HG03045 (cell line): ENCODE results near the gene PHF10.
"Not testable (repeated sequence)": the region's sequence is repeated elsewhere in the genome, so short reads cannot be mapped to it uniquely, and the experiment has no call there.

Experiments used
- ATAC-seq: cut with Tn5 transposase; IDR thresholded peaks from one replicate; pipeline ENCODE4 v1.9.1; 2021; ENCODE audit warnings: mild to moderate bottlenecking, moderate library complexity; ENCODE audit not compliant: unreplicated experiment

The PHF10 gene

DNA sequence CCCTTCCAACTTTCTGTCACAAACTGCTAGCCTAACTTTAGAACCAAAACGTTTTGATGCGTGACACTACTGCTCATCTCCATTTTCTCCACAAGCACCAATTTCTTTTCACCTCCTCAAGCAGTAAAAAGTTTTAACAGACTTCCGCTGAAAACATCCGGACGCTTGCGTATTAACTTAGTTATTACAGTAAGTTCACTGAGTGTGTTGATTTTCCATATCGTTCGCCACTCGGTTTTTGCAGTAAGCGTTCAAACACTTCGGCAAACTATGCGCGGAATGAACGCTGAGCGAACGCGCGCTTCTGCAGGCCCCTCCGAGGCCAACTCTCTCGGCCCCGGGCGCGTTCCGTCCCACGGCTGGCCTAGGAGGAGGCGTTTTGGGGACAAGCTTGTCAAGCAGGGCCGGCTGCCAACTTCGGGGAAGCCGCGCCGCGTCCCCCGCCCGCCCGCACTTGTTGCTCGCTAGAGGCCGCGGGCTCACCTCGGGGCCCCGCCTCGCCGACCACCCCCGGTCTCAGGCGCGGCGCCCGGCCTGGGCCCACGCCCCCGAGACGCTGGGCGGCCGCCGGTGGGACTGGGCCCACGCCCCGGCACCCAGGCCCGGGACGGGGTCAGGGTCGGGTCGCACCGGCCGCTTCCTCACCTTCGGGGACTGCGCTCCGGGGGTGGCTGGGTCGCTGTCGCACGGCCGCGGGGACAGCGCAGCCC, 945 bp downstream of the PHF10 start:
- peak; percentile 41 for ATAC-seq

DNA sequence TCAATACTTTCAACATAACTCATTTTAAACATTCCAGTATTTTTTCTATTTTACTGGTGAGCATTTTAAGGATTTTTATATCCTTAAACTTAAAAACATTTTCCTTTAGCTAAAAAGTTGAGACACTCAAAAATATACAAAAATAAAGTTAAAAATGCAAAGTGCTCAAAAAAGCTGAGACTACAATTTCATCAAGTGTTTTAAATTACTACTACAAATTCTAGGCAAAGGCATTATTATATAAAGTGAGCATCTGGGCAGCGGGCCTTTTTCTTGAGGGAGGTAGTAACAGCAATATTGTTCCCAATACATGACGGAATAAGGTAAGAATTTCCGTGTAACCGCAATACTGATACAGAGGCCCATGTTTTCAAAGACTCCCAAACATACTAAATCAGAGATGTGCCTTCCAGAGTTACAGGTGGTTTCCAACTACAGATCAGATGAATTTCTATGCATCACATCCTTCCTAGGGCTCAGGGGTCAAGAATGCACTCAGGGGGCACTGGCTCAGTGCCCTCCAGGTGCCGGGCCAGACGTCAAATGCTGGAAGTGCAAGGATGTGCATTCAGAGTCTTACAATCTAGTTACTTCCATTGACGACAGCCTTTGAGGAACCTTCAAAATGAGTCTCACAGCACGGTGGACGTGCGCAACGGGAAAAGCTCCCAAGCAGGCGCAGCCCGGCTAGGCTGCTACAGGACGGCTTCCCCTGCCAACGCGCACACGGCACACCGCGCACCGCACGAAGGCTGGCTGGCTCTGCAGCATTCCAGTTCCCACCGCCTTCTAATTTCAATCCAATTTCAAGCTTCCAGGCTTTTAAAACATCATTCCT, 1.7 kb downstream of the PHF10 start:
- ATAC-seq: peak; percentile 21

DNA sequence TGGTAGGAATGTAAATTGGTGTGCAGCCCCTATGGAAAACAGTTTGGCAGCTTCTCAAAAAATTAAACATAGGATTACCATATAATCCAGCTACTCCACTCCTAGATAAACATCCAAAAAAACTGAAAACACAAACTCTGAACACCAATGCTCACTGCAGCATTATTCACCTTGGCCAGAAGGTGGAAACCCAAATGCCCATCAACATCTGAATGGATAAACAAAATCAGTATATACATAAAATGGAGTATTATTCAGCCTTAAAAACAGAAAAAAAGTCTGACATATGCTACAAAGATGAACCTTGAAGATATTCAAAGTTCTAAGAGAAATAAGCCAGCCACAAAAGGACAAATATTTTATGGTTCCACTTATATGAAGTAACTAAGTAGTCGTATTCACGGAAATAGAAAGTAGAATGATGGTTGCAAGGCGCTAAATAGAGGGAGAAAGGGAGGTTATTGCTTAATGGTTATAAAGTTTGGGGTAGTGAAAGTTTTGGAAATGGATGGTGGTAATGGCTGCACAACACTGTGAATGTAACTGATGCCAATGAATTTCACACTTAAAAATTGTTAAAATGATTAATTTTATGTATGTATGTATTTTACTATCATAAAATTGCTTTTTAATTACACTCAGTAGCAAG, 4.0 kb downstream of the PHF10 start:
- ATAC-seq: no peak

DNA sequence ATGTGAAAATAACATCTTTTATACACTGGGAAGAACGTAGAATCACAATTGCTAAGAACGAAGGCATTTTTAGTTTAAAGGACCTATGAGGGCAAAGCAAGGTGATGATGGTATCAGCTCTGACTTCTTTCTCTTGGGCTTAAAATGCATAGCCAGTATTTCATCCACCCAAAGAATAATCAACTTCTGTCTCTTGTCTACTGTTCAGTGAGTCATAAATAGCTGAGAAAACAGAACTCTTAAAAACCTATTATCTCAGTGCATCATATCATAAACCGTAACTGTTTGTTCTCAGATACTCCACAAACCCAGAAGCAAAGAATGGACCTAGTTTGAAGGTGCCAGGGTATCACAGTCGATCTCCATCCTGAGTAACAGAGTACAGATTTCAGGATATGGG, 5.2 kb downstream of the PHF10 start:
- no peak for ATAC-seq

DNA sequence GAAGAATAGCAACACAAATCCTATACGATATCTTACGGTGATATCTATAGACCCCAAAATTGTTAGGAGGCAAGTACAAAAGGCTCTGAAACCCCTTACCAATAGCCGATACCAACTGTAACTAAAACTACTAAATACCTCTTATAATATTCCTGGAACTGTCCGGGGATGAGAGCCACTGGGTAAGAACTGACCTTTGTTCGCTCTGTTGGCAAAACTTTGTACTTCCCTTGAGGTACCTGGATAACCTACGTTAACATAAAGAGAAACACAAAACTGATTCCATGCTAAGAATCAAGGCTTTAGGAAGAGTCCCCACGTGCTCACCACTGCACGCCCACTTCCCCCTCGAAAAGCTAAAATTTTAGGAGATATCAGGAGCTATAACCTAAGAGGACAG, 9.7 kb downstream of the PHF10 start:
- ATAC-seq: no peak

DNA sequence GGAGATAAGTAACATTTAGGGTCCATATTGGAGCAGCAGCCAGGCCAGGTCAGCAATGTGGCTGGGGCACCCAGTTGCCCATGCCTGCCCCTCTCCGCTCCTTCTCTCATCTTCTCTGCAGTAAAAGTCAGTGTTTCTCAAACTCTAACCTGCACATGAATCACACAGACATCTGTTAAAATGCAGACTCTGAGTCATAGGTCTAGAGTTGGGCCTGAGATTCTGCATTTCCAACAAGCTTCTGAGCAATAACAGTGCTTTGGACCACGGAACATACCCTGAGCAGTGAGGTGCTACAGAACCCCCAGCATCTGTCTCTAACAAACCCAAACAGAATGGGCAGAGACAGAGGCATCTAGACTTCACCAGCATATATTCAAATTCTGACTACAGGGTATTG, 10.1 kb downstream of the PHF10 start:
- no peak for ATAC-seq

DNA sequence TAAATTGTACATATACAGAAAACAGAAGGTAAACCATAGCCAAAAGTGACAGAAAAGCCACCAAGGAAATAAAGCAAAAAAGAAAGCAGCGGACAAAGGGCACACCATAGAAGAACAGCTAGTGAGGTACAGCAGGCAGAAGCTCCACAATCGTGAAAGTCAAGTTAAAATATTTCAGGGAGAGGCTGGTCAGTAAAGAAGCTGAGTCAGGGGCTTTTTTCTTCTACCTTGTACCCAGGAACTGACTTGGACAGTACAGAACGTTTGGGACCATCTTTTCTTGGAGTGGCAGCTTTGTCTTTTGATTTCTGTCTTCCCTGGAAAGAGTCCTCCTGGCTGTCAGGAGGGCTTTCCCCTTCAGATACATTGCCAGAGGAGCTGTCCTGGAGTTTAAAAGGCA, 14.3 kb downstream of the PHF10 start:
- ATAC-seq: no peak

DNA sequence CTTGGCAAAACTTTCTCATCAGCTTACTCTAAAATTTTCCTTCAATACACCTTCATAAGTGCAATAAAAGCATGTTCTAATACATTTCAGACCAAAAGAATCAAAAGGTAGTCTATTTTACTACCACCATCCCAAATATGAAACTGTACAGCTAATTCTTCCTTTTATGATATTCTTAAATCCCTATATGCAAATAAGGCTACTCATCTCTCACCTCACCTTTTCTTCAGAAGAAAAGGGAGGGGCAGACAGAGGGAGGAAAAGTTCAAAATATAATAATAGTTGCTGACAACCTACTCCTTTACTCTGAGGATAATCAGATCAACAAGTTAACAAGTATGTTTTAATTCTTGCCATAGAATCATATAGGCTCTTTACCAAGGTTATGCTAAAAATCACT, 15.0 kb downstream of the PHF10 start:
- ATAC-seq: no peak

DNA sequence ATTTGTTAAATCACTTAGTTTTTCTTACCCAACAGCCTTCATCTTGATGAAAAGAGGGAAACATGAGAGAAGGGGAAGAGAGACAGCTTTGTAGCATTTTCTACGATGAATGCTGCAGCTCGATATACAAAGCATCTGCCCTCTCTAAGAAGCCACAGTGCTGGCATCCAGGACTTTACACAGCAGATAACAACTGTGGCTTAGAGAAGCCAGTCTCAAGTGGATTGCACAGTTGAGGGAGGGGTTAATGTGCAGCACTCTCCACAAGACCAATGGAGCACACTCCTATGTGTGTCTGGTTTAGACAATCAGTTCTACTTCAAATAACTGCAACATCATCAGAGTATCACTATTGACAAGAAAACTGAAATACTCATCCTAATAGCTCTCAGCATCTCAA, 16.5 kb downstream of the PHF10 start:
- no peak for ATAC-seq

DNA sequence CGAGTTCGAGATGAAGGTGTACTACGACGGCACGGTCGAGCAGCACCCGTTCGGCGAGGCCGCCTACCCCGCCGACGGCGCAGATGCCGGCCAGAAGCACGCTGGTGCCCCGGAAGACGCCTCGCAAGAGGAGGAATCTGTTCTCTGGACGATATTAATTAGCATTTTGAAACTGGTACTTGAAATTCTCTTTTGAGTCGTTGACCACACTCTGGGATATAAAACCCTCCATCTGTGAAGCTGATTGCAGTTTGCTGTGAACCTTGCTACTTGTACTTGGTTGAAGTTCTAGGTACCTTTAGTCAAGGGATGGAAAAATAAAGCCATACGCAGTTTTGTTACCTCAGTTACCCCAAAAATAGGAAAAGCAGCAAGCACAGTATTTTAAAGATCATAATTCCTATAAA, 21.5 kb downstream of the PHF10 start:
- peak; percentile 13 for ATAC-seq

DNA sequence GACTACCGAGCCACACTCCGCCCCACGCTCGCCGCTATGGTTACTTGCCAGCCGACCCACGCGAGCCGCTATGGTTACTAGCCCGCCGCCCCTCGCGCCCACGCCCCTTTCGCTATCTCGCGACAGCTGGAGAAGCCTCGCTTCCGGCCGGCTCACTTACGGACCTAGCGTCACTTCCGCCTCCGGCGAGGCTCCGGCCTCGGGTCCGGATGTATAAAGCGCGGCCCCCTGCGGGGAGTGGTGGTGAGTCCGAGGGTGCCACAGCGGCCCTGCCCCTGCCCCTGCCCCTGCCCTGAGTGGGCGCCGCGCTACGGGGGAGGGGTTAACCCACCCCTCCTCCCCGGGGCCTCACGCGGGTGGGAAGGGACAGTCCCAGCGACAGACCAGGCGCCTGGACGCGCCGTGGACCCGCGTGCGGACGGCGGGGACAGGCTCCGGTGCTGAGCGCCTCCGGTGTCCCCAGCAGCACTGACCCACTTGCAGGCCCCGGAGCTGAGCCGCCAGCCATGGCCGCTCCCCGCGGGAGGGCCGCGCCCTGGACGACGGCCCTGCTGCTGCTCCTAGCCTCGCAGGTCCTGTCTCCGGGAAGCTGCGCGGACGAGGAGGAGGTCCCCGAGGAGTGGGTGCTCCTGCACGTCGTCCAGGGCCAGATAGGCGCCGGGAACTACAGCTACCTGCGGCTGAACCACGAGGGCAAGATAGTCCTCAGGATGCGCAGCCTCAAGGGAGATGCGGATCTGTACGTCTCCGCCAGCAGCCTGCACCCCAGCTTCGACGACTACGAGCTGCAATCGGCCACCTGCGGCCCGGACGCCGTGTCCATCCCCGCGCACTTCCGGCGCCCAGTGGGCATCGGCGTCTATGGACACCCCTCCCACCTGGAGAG, 22.1 kb downstream of the PHF10 start, which contains the start of the genes C6orf120 and WDR27:
C6orf120 (plus strand) TSS at position 173 of the 886 bp plus-strand sequence; CDS start at position 507, 334 bp downstream.
WDR27 (minus strand) TSS at position 76 of the 886 bp plus-strand sequence. CDS start 13,024 bp downstream, outside the sequence.
- peak; percentile 96 for ATAC-seq

DNA sequence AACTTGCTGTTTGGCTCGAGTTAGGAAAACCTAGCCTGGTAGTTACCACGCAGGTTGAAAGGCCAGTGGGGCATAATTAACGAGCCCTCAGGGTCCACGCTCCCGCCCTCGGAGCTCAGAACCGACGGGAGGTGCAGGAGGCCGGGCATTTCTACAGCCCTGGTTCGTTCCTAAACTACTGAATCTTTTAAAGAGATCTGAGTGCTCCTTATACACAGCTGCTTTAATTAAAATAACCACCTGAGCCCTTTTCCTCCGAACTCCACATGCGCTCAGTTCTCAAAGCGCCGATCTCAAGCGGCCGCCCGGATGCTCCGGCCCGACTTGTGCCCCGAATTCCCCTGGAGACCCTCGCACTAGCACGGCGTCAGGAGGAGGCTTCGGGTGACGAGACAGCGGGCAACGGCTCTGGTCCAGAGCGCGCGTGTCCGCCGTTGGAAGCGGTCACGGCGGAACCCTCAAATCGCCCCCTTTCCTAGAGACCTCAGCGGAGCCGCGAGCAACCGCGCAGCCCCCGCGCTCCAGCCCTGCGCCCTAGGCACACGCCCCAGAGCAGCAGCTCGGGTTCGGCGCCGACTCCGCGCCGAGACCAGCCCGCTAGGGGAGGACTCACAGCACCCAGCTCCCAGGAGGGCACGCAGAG, 22.9 kb downstream of the PHF10 start:
- ATAC-seq: peak; percentile 6

DNA sequence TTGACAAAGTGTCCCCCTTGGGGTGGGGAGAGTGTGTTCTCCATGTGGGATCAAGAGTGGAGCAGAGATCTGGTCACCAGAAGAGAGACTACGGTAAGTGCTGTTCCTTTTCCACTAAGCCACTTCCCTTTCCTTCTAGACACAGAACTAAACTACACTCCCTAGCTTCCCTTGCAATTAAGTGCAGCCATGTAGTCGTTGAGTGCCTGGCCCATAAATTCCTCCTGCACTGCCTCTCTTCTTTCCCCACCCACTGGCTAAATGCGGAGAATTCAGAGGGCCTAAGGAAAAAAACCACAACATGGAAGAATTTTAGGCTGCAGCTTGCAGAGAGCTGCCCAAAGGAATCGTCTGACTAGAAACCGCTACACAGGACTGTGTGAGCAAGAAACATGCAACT, 24.0 kb downstream of the PHF10 start:
- no peak for ATAC-seq

DNA sequence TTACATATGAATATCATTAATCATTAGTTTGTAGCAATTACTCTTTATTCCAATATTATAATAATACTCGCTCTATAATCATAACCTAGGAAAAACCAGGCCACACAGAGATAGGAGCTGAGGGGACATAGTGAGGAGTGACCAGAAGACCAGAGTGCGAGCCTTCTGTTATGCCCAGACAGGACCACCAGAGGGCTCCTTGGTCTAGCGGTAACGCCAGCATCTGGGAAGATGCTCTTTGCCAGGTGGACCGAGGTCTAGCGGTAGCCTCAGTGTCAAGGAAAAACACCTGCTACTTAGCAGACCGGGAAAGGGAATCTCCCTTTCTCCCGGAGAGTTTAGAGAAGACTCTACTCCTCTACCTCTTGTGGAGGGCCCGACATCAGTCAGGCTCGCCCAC, 27.2 kb downstream of the PHF10 start:
- not testable (repeated sequence) for ATAC-seq

DNA sequence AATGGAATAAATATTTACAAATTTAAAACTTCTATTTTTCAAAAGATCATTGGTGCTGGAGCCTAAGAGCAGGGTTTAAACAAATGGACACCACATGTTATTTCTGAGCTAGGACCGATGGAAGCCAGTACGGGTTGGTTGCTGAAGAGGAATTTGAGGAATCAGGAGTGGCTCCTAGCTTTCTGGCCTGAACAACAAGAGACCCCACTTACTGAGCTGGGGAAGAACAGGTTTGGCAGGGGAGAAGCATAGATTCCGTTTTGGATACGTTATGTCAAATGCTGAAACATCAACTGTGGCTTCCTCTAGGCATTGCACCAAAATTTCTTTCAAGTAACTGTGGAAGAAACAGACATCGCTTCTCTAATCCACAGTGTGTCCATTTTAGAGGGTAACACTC, 29.2 kb downstream of the PHF10 start:
- ATAC-seq: no peak

DNA sequence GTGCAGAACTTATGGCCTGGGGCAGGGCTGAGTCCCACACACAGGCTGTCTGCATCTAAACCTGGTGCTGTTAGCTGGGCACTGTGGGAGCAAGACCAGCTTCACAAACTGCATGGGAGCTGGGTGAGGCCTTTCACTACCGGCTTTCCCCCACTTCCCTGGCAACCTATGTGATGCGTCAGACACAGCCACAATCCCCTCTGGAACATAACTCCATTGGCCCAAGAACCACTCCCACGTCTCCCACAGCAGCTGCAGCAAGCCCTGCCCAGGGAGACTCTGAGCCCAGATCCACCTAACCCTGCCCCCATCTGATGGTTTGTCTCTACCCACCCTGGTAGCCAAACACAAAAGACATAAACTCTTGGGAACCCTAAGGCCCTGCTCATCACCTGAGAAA, 31.8 kb downstream of the PHF10 start:
- ATAC-seq: no peak

DNA sequence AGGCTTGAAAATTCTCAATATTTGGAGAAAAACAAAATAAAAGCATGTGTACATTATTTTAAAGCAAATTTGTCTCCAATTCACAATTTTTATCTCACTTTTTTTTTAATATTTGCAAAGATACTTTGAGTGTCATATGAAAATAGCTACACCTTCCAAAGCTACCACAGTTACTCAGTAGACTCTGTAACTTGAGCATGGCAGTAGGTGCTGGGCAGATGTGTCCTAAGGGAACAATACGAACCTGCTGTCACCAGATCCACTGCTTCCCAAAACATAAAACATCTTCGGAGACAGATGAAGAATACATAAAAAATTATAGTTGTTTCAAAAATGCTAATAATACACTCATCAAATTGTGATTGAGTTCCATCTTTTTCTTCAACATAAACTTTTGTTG, 33.0 kb downstream of the PHF10 start:
- no peak for ATAC-seq

DNA sequence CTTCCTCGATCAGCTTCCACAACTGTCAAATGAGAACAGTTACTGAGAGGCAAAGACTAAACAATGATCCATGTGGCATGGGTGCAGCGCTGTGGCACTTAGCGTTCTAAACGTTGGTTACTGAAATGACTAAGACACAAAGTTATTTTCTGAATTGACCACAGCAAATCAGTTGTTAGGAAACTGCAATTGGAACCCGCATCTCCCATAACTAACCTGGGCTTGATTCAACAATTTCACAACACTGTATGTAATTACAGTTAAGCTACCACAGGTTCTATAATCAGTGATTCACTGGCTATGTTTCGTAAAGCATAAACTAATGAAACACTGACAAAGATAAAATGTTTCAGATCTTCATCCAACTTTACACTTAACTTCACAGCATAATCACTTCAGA, 35.0 kb downstream of the PHF10 start:
- ATAC-seq: no peak

DNA sequence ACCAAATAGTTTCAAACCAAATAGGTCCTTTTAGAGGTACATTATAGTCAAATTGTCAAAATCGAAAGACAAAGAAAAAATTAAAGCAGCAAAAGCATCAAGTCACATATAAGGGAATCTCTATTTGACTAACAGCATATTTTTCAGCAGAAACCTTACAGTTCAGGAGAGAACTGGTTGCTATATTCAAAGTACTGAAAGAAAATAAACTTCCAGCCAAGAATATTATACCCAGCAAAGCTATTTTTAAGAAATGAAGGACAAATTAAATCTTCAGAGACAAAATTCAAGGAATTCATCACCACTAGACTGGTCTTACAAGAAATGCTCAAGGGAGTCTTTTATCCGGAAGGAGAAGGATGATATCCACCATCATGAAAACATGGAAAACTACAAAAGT, 38.4 kb downstream of the PHF10 start:
- no peak for ATAC-seq

DNA sequence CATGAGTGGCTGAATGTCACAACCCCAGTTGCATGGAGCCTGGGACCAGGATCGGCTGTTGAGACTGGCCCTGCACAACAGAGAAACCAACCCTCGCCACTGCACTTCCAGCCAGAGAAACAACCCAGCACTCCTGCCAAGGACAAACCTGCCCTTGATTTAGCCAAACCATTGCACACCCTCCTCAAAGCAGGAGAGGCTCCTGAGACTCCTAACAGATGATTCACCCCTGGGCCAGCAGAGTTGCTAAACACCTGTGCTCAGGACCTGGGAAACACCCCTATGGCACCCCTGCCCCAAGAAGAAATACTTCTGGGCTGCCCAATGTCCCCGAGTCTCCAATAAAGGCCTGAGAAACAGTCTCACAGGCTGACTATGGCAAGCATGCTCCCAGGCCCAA, 40.2 kb downstream of the PHF10 start:
- no peak for ATAC-seq
